Brain microvascular endothelial cell (primary cell): Measurements from ENCODE around the gene OCEL1.

Experiments used
- DNase-seq: peaks from one replicate; pipeline ENCODE4 v3.0.0-alpha.2; 2020
- H3K27ac ChIP-seq: fragments of 250-450 bp; sonication (Bioruptor Pico); 2 replicates; pipeline ENCODE4 v1.5.1; 2020; ENCODE audit warnings: mild to moderate bottlenecking, moderate library complexity
- H3K27me3 ChIP-seq: fragments of 250-450 bp; sonication (Bioruptor Pico); replicated peaks from 2 replicates; pipeline ENCODE4 v1.5.1; 2020; ENCODE audit warnings: mild to moderate bottlenecking
- H3K36me3 ChIP-seq: fragments of 250-450 bp; sonication (Bioruptor Pico); replicated peaks from 2 replicates; pipeline ENCODE4 v1.5.1; 2020; ENCODE audit warnings: mild to moderate bottlenecking
- H3K4me3 ChIP-seq: 2 replicates; pipeline ENCODE4 v1.5.1; 2011; ENCODE audit warnings: low read depth, mild to moderate bottlenecking, control low read depth, low read length, moderate library complexity
- in situ Hi-C: cut with HindIII; loops from 2 replicates; pipeline ENCODE4 v1.10.0; 2017; ENCODE audit warnings: low sequenced_read_pairs, low pct_ligation_motif_present
- TF ChIP-seq, protein P1 (sequence below): IDR thresholded peaks from 2 replicates; pipeline ENCODE4 v1.5.1; 2011; ENCODE audit warnings: low read depth, mild to moderate bottlenecking, moderate library complexity, low read length, control low read depth, inconsistent platforms; ENCODE audit errors: missing control alignments

OCEL1 gene

GRCh38 chr19:17211547-17212446, 14.2 kb upstream of the OCEL1 start:
- H3K27me3 ChIP-seq: no peaks in the 10 kb centered on the region
- no peak overlapping the region for H3K4me3 ChIP-seq
- peaks cover 48% of the 10 kb centered on the region for H3K36me3 ChIP-seq
- no peak overlapping the region for H3K27ac ChIP-seq
- DNase-seq: no peak
- in situ Hi-C loops: no loop called here
- TF ChIP-seq, protein P1, sequence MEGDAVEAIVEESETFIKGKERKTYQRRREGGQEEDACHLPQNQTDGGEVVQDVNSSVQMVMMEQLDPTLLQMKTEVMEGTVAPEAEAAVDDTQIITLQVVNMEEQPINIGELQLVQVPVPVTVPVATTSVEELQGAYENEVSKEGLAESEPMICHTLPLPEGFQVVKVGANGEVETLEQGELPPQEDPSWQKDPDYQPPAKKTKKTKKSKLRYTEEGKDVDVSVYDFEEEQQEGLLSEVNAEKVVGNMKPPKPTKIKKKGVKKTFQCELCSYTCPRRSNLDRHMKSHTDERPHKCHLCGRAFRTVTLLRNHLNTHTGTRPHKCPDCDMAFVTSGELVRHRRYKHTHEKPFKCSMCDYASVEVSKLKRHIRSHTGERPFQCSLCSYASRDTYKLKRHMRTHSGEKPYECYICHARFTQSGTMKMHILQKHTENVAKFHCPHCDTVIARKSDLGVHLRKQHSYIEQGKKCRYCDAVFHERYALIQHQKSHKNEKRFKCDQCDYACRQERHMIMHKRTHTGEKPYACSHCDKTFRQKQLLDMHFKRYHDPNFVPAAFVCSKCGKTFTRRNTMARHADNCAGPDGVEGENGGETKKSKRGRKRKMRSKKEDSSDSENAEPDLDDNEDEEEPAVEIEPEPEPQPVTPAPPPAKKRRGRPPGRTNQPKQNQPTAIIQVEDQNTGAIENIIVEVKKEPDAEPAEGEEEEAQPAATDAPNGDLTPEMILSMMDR: no peak

- TF ChIP-seq, protein P1: no peak
- Histone ChIP-seq H3K4me3 (no peak overlapping the region), H3K36me3 (peaks cover 49% of the 10 kb centered on the region), H3K27me3 (no peaks in the 10 kb centered on the region), H3K27ac (no peak overlapping the region)
- DNase-seq: no peak
- in situ Hi-C loops: no loop called here
Measured at GRCh38 chr19:17213334-17213733, 12.7 kb upstream of the OCEL1 start.

DNA sequence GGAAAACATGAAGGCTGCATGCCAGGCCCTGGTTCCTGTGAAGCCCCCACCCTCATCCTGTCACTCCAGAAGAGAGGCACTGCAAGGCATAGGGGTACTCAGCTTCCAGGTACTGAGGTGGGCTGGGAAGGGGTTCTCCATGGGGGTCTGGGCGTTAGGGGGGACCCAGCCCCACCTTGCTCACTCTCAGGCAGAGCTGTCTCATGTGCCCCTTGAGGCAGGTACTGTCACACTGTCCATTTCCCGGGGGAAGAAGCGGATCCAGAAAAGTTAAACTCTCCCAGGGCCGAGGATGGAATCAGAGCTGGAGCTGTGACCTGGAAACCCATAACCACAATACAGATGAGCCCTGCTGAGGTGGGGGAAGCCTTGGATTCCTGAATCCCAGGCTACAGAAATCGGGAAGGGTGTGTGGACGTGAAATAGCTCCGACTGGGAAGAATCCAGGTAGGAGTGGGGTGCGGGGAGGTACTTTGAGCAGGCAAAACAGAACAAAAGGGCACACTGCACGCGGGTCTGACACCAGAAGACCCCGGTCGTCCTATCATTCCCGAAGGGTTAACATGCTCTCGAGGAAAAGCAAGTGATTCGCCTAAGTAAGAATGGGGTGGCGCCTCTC, 11.4 kb upstream of the OCEL1 start:
- in situ Hi-C loops: no loop called here
- Histone ChIP-seq H3K27me3 (no peaks in the 10 kb centered on the region), H3K27ac (peak overlapping the region; percentile 95), H3K36me3 (peaks cover 48% of the 10 kb centered on the region), H3K4me3 (peak overlapping the region; percentile 75)
- no peak for DNase-seq
- TF ChIP-seq, protein P1: no peak

GRCh38 chr19:17215127-17215971, 10.7 kb upstream of the OCEL1 start, which contains the start of gene USE1:
Gene USE1 (plus strand): TSS chr19:17215357. CDS start chr19:17215406, 49 bp downstream.
- peak within 1 kb of the TSS; percentile 75 for H3K4me3 ChIP-seq
- in situ Hi-C loops: no loop called here
- peaks cover 45% of the 10 kb centered on the region for H3K36me3 ChIP-seq

DNA sequence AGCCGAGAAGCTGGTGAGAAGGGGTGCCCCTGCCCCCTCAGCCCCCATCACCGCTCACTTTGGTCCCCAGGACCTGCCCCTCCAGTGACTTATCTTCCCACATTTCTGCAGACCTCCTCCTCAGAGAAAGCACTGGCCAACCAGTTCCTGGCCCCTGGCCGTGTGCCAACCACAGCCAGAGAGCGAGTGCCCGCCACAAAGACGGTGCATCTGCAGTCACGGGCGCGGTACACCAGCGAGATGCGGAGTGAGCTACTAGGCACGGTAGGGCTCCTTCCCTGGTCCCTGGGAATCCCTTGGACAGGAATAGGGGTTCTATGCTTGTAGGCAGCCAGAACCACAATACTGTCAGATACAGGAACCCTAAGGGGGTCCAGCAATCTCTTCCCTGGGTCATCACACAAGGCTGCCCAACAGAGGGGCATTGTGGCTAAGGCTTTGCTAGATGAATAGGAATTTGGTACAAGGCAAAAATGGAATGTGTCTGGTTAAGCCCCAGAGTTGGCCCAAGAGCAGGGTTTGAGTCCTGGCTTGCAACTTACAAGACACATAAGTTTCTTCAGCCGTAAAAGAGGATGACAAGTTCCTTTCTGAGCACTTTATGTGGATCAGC, 9.9 kb upstream of the OCEL1 start:
- peak overlapping the region; percentile 75 for H3K4me3 ChIP-seq
- no peaks in the 10 kb centered on the region for H3K27me3 ChIP-seq
- in situ Hi-C loops: no loop called here
- peaks cover 38% of the 10 kb centered on the region for H3K36me3 ChIP-seq
- TF ChIP-seq, protein P1: no peak
- DNase-seq: no peak
- H3K27ac ChIP-seq: no peak overlapping the region

More at GRCh38 chr19:17215127-17215971, 10.7 kb upstream of the OCEL1 start, which contains the start of gene USE1:
- peak; percentile 82 for DNase-seq
- Histone ChIP-seq H3K27me3 (no peaks in the 10 kb centered on the region), H3K27ac (peak within 1 kb of the TSS; percentile 95)
- TF ChIP-seq, protein P1: no peak
